Tibial nerve (tissue), 3 donors: ENCODE data around the gene TBL1XR1.

Experiments
- POLR2A ChIP-seq, 2 donors: fragments of 450-650 bp; IDR thresholded peaks; one replicate each; pipeline ENCODE4 v1.6.1; 2017; ENCODE audit warnings: antibody characterized with exemption in 2 of 2, mild to moderate bottlenecking in 2 of 2, moderate library complexity in 2 of 2
- TF ChIP-seq, protein P1 (sequence below), 5 experiments: fragments of 200-600 bp in 3 of 5; fragments of 450-650 bp in 2 of 5; sonication (generic) in 3 of 5; IDR thresholded peaks; one replicate each; pipeline ENCODE4 v1.5.1; 2016 to 2019; ENCODE audit warnings: antibody characterized with exemption in 5 of 5, mild to moderate bottlenecking in 3 of 5, moderate library complexity in 2 of 5

- TF ChIP-seq, protein P1, sequence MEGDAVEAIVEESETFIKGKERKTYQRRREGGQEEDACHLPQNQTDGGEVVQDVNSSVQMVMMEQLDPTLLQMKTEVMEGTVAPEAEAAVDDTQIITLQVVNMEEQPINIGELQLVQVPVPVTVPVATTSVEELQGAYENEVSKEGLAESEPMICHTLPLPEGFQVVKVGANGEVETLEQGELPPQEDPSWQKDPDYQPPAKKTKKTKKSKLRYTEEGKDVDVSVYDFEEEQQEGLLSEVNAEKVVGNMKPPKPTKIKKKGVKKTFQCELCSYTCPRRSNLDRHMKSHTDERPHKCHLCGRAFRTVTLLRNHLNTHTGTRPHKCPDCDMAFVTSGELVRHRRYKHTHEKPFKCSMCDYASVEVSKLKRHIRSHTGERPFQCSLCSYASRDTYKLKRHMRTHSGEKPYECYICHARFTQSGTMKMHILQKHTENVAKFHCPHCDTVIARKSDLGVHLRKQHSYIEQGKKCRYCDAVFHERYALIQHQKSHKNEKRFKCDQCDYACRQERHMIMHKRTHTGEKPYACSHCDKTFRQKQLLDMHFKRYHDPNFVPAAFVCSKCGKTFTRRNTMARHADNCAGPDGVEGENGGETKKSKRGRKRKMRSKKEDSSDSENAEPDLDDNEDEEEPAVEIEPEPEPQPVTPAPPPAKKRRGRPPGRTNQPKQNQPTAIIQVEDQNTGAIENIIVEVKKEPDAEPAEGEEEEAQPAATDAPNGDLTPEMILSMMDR (IDR thresholded peaks at IDR 0.05): no peak
- TF ChIP-seq POLR2A (IDR thresholded peaks at IDR 0.05): no peak
These were observed 161.6 kb downstream of the TBL1XR1 start for GRCh38 chr3:177035676-177036075.
